ENCODE results near the gene CITED4. TPM values are rescaled to one million over a fixed set of nuclear protein-coding genes. Genes with fewer than 3 reads are reported as not detected.

Gene CITED4
- total RNA-seq, 5 donors from 2014 or later (not counting 1 experiment from before 2014, with no cell fraction given), result 23.4 to 37.0 (median 28.4) TPM

Other genes starting within 250 kb of the CITED4 start
- 1 to 10 TPM; 1.8 to 3.0 (median 2.3) TPM for gene RIMS3, start 196.7 kb downstream of the CITED4 start, total RNA-seq
- 10 to 100 TPM; 50.1 to 60.4 (median 52.9) TPM for gene NFYC, start 170.7 kb downstream of the CITED4 start, total RNA-seq
- under 1 TPM; 0.10 to 0.35 (median 0.26) TPM for gene KCNQ4, start 78.6 kb downstream of the CITED4 start, total RNA-seq
- 10 to 100 TPM; 26.0 to 57.2 (median 29.1) TPM for gene CTPS1, start 117.3 kb upstream of the CITED4 start, total RNA-seq
- gene SLFNL1, start 159.4 kb upstream of the CITED4 start, total RNA-seq, result under 1 TPM; 0.25 to 0.98 (median 0.82) TPM

Data from T-cell (primary cell).